ENCODE data around the gene ARHGEF10L. TPM values are rescaled to one million over a fixed set of nuclear protein-coding genes. Genes with fewer than 3 reads are reported as not detected.
"Not testable (repeated sequence)": the region's sequence is repeated elsewhere in the genome, so short reads cannot be mapped to it uniquely, and the experiment has no call there.

Gene ARHGEF10L
- total RNA-seq, 1 experiment from 2014 or later: 54.2 TPM

DNA sequence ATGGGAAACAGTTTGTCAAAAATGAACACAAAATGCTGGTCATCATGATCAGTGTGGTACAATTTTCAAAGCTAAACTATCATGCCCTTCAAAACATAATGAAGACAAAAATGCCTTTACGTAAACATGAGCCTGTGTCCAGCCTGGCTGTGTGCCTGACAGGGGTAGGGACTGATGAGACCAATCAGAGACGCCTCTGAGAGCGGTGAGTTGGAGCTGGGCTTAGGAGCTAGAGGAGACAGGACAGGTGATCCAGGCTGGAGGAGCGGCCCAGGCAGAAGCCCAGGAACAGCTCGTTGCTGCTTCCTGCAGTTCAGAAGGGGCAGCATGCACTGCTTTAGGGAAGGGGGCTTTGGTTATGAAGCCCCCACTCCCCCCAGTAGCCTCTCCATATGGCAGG lies 70.0 kb downstream of the ARHGEF10L start:
- DNase-seq (ENCODE audit: low spot score): no peak

DNA sequence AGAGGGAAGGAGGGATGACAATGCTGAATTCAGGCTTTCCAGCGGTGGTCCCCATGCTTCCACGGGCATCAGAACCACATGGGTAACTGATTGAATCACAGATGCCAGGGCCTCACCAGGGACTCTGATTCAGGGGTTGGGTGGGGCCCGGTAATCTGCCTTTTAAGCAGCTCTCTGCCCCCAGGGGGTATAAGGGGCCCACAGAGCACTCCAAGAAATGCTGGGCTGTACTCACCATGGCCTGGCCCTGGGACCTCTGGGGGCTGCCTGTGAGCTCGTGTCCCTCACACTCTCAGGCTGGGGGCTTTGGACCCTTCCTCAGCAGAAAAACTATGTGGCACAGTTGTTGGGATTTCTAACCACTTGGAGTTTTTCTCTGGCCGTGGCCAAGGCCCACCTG lies 70.6 kb downstream of the ARHGEF10L start:
- no peak for DNase-seq (ENCODE audit: low spot score)

DNA sequence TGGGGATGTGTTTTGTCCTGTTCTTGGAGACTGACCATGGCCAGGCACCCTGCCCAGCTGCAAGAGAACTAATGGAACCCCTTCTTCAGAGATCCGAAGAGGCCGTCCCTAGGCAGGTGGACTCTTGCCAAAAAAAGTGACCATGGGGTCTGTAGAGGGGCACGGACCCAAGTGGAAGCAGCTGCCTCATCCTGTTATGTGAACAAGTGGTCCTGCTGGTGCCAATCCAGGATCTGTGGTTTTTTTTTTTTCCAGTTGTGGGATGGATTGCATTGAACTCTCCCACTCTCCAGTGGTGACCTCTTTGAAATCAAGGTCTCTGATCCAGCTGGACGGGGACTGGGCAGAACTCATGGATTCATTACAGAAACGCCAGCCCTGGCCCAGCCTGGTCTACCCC lies 71.2 kb downstream of the ARHGEF10L start:
- DNase-seq (ENCODE audit: low spot score): no peak

DNA sequence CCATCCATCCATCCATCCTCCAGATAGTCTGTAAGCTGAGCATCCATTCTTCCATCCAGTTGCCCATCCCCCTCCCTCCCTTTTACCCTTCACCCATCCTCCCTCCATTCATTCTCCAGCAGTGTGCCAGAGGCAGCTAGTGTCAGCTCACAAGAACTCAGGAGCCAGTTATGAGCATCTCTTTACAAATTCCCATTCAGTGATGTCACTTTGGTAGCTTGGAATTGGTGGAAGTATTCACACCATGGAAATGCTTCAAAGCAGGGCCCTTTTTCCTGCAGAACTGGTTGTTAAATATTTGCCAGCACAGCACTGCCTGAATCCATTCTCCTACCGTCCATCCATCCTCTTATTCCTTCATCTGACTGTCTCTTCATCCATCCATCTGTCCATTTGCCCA lies 72.5 kb downstream of the ARHGEF10L start:
- no peak for DNase-seq (ENCODE audit: low spot score)

DNA sequence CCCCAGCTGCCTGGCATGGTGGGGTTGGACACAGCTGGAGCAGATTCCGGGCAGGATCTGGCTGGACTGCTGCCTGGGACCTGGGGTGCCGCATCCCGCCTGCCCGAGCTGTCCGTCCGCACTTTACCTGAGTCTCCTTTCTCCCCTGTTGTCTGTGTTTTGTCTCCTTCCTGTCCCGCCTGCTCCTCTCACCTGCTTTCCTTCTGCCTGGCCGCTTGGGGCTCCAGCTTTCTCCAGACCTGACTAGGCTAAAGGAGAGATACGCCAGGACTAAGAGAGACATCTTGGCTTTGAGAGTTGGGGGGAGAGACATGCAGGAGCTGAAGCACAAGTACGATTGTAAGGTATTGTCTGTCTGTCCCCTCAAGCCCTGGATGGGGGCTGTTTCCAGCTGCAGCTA lies 73.3 kb downstream of the ARHGEF10L start:
- no peak for DNase-seq (ENCODE audit: low spot score)

DNA sequence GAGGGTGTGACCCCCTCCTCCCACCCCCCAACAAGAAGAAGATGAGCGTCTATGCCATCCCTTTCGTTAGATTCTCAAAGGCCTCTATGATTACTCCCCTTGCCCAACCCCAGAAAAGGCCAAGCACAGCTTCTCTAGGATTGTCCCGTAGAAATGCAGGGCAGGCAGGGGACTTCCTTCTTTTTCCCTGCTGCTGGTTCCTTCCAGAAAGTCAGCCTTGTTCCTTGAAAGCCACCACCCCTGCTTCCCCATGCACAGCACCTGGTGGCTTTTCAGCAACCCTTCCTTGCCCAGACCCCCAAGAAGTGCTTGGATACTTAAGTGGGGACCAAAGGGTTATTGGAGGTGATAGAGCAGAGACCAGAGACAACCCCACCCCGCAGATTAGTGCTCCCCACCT lies 75.1 kb downstream of the ARHGEF10L start:
- no peak for DNase-seq (ENCODE audit: low spot score)

DNA sequence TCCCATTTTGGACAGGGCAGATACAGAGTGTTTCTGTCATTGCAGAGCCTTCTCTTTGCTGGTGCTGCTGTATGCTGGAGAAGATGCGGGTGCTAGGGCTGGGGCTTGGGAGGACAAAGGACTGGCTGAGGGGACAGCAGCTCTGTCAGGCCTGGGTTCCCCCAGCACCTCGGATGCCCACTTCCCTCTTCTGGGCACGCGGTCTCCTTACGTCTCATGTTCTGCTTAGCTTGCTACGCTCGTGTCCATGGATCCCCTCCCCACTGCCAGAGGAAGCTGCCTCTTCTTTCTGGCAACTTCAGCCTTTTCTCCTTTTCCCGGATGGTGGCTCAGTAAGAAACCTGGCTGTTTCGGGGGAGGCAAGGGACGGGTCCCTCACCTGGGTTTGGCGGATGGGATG lies 75.7 kb downstream of the ARHGEF10L start:
- no peak for DNase-seq (ENCODE audit: low spot score)

DNA sequence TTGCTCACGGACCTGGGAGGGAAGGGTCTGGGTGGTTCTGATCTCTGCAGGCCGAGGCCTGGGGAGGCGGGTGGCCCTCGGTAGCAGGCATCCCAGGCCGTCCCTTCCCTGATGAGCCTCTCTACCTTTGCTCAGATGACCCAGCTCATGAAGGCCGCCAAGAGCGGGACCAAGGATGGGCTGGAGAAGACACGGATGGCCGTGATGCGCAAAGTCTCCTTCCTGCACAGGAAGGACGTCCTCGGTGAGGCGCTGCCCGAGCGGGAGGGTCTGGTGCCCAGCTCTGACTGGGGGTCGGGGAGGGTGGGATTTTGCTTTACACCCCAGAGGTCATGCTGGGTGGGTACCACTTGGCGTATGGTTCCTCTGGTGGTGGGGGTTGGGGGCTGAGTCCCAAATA lies 76.5 kb downstream of the ARHGEF10L start:
- DNase-seq (ENCODE audit: low spot score): no peak

DNA sequence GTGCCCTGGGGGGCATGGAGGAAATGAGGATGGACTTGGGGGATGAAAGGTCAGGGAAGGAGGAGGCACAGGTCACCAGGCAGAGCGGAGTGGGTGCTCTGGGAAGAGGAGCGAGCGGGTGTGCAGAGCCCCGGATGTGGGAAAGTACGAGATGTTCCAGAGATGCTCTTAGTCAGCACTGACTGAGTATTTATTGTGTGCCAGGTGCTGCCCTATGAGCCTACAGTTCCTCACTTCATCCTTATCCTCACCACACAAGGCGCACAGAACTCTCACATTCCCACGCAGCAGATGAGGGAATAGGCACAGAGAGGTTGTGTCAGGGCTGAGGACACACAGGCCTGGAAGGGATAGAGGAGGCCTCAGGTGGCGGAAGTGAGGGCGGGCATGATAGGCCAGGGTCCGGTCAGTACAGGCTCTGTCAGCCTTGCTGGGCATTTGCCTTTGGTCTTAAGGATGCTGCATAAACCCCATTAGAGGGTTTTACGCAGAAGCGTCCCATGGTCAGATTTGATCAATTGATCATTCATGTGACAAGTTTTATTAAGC lies 77.3 kb downstream of the ARHGEF10L start:
- no peak for DNase-seq (ENCODE audit: low spot score)

DNA sequence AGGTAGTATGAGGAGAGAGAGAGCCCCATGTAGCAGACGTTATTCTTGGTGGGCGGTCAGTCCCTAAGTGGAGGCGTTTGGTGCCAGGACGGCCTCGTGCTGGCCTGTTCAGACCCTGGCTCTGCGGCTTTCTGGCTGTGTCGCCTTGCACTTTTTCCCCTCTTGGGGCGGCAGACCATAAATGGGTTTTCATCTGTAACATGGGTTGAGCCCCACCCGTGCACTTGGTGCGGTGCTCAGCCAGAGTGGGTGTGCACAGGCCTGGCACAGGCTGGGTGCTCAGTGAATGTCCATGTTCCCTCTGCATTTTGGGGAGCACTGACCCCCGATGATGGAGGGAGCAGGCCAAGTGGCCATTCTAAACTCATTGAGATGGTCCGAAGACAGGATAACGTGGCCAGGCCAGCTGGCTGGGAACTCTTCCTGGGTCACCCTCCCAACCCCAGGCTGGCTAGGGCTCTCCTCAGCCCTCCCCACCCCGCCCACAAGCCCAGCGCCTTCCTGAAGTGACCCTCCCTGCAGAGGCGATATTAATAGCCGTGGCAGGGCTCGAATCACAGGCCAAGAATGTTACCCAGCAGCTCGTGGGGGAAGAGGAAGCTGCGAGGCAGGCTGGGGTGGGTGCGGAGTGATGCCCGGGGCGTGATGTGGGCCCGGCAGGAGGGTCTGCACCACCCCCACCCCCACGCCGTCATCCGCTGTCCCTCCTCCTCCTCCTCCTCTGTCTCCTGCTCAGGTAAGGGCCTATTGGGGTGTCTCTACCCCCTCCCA lies 78.5 kb downstream of the ARHGEF10L start:
- peak; percentile 44 for DNase-seq (ENCODE audit: low spot score)

DNA sequence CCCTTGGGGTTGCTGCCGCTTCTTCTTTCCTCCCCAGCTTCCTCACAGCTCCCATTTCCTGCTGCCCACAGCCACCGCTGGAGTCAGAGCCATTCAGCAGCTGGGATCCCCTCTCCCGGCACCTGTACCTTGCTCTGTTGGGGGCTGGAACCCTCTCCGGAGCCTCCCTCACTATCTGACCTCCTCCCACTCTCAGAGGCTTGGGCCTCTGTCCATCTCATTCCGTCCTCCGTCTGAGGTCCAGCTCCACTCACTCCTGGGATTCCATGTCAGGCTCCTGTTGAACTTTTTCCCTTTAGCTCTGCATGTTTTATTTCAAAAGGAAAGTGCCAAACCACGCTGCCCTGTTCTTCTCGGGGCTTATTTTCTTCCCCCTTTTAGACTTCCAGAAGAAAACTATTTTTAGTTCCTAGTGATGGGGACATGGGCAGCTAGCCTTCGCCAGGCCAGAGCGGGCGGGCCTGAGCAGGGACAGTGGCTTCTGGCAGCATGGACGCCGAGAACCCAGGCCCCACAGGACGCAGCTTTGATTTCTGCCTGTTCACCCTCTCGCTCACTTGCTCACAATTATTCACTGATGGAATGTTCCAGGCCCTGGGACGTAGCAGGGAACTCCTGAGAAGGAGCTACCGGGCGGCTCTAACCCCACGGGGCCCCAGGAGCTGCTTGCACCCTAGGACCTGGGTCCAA lies 79.2 kb downstream of the ARHGEF10L start:
- DNase-seq (ENCODE audit: low spot score): no peak

DNA sequence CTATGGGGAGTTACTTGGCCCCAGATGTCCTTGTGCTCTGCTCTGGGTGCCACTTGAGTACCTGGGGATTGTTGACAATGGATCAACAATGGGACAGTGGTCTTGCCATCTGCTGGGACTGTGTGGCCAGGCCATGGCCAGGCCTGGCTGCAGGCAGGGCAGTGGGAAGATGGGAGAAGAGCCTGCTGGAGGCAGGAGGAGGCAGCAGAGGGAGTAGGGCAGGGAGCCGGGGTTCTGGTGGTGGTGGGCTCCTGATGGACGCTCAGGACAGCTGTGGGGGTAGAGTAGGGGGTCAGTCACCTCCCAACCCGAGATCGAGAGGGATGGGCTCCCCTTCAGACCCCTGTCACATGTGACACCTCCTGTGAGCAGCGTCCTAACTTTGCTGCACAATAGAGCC lies 81.0 kb downstream of the ARHGEF10L start:
- no peak for DNase-seq (ENCODE audit: low spot score)

DNA sequence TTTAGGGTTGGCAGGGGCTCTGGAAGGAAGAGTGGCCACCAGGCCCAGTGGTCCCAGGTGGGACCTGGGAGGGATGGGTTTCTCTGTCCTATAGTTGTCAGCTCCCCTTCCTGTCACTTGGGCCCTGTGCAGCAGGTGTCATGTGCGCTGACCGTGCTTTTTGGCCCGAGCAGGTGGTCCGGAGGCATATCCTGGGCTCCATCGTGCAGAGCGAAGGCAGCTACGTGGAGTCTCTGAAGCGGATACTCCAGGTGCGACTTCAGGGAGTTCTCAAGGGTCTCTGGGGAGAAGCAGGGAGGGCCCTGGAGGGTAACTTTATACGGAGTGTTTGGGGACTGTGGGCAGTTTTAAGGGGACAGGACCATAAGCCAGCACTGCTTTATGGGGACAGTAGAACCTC lies 82.2 kb downstream of the ARHGEF10L start:
- DNase-seq (ENCODE audit: low spot score): no peak

DNA sequence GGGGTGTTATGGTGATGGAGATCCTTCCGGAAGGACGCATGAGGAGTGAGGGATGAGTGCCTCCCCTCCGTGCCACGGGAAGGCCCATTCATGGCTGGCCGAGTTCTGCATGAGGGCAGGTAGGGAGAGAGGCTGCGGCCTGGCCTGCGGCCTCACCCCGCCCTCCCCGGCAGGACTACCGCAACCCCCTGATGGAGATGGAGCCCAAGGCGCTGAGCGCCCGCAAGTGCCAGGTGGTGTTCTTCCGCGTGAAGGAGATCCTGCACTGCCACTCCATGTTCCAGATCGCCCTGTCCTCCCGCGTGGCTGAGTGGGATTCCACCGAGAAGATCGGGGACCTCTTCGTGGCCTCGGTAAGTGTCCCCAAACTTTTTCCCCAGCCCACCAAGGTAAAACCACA lies 83.3 kb downstream of the ARHGEF10L start:
- DNase-seq (ENCODE audit: low spot score): no peak

DNA sequence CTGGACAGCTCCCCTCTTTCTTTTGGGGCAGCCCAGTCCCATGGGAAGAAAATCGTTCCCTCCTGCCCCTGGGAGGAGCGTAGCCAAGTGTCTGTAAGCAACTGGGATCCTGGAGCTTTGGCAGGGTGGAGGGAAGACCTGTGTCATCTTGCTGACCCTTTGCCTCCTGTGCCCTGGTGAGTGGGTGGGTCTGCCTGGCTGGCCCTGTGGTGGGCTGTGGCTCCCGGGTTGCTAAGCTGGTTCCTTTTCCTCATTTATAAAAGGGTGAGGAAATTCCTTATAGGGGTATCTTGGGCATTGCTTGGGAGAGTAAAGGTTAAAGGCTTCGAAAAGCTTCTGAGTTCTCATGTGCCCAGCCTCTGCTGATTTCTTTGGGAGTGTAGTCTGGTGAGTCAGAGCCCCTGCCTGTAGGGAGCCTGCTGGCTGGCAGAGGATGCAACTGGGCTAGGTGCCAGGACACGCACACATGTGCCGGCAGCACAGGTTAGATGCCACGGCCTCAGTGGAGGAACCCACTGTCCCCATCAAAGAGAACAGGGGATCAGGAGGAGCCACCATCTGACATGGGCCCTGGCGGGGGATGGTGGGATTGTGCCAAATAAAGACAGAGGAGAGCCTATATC lies 85.2 kb downstream of the ARHGEF10L start:
- peak; percentile 69 for DNase-seq (ENCODE audit: low spot score)

DNA sequence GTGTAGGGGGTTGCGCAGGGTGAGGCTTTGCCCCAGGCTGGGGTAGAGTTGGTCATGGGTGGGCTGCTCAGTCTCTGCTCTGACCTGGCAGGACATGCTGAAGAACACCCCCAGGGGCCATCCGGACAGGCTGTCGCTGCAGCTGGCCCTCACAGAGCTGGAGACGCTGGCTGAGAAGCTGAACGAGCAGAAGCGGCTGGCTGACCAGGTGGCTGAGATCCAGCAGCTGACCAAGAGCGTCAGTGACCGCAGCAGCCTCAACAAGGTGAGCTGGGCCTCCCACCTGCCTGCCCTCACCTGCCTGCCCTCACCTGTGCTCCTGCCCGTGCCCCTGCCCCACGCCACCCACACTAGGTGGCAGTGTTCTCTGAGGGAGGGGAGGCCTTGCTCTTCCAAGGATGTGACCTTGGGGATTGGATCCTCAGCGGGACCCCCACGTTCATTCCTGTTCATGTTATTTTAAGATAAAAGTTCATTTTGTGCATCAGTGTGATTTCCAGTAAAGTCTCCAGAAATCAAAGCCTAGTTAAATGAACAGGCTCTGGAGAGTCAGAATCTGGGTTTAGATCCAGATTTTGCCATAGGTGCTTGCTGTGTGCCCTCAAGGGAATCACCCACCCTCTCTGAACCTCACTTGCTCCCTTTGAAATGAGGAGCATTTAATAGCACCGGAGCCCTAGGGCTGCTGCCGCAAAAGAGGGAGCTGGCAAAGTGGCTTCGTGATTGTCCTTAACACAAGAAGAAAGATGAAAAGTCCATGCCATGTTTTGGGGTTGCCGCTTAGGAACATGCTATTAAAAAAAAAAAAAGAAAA lies 87.9 kb downstream of the ARHGEF10L start:
- DNase-seq (ENCODE audit: low spot score): no peak

DNA sequence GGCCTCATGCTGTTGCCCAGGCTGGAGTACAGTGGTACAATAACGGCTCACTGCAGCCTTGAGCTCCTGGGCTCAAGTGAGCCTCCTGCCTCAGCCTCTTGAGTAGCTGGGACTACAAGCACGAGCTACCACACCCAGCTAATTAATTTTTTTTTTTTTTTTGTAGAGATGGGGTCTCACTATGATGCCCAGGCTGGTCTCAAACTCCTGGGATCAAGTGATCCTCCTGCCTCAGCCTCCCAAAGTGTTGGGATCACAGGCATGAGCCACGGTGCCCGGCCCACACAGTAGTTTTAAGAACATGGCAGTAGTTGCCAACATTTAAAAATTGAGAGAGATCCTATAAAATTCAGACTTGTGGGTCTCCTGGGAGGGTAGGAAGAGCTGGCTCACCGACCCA lies 89.5 kb downstream of the ARHGEF10L start:
- DNase-seq (ENCODE audit: low spot score): not testable (repeated sequence)

DNA sequence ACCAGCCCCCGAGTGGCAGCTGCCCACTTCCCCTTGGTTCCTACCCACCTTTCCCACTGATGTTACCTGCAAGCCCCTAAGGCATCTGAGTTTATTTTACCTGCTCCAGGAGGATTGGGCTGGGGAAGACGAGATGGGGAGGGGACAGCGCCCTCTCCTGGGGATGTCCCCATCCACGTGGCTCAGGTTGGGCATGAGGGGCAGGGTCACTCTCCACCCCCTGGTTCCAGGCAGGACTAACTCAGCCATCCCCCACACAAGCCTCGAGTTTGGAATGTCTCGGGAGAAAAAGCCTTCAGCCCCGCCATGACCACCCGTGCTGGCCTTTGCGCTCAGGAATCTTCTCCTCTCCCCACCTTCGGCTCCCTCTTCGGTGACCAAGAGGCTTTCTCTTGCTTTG lies 90.0 kb downstream of the ARHGEF10L start:
- no peak for DNase-seq (ENCODE audit: low spot score)

DNA sequence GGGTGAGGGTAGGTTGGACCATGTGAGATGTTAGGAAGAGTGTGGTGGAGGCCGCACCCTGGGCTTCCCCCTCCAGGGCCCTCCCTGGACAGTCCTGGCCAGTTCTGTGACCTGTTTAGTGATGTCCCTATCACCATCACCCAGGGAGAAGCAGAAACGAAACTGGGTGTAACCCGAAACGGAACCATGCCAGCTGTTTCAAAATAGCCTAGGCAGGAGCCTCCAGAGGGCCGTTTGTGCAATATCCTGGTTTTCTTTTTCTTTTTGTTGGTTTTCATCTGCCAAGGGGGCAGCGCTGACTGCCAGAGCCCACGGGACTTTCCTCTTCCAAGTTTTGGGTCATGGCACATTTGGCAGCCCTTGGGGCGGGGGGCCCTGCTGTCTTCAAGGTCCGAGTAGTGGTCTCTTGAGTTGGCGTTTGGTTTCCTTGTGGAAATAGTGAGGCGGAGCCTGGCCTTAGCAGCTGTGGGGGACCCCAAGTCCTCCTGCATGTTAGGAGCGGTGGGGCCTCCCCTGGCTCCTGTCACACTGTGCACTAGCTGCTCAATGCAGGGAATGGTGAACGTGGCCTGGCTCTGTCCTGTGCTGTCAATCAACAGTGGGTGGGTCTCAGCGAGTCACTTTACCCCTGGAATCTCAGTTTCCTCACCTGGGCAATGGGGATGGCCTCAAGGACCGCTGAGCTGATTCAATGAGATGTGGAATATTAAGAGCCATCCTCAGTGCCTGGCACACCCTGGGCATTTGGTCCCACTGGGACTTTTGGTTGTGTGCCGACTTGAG lies 90.7 kb downstream of the ARHGEF10L start:
- no peak for DNase-seq (ENCODE audit: low spot score)

DNA sequence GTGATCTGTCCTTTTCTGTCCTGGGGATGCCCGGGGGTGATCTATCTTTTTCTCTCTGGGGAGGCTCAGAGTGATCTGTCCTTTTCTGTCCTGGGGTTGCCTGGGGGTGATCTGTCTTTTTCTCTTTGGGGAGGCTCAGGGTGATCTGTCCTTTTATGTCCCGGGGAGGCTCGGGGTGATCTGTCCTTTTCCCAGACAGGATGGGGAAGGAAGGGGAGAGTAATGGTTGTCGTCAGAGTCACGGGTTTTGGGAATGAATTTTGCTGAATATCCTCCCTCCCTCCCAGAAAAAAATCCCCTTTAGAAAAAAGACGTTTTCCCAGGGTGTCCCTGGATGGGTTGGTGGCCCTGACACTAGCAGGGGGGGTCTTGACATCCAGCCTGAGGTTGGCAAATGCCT lies 91.5 kb downstream of the ARHGEF10L start:
- DNase-seq (ENCODE audit: low spot score): no peak

DNA sequence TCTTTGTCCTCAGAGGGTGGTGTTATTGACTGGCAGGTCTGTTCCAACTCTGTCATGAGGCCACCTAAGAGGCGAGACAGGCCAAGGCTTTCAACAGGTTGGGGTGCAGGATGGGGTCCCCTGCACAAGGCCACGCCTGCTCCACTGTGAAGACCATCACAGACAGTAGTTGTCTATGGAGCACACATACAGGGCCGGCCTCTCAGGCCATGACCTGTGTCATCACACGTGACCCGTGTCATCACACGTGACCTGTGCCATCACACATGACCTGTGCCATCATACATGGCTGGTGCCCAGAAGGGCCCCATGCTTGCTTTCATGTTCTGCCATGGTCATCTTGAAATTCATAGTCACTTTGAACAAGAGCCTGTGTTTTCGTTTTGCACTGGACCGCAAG lies 91.9 kb downstream of the ARHGEF10L start:
- DNase-seq (ENCODE audit: low spot score): no peak
